ENCODE data around the gene SLC6A3.
"Not testable (repeated sequence)": the region's sequence is repeated elsewhere in the genome, so short reads cannot be mapped to it uniquely, and the experiment has no call there.

Gene SLC6A3

GRCh38 chr5:1477341-1477740 is 32.1 kb upstream of the SLC6A3 start:
- DNase-seq = no peak

DNA sequence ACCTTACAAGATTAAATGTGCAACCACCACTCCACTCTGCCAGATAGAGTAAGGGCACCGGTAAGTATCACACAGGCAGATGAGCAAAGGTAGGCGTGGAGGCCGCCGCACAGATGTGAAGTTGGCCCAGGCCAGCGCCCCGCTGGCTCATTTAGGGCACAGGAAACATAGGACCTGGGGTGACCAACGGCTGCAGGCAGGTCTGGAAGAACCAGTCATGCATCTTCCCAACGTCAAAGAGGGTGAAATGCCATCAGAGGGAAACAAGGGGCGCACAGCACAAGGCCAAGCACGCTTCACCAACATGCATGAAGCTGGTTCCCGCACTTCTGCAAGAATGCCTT is 31.7 kb upstream of the SLC6A3 start:
- DNase-seq = no peak

- no peak for DNase-seq
Measured at GRCh38 chr5:1476181-1476966, 31.1 kb upstream of the SLC6A3 start.

DNA sequence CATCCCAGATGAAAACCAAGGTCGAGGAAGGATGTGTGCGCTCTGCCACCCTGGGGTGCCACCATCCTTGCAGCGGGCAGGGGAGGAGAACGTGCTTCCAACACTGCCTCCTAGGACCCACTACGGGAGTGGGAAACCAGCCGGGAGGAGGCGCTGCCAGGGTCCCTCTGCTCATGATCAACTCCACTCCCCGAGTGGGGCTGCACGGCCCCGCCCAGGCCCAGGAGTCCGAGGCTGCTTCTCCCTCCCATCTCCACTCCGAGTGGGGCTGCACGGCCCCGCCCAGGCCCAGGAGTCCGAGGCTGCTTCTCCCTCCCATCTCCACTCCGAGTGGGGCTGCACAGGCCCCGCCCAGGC is 30.3 kb upstream of the SLC6A3 start:
- DNase-seq = not testable (repeated sequence)

DNA sequence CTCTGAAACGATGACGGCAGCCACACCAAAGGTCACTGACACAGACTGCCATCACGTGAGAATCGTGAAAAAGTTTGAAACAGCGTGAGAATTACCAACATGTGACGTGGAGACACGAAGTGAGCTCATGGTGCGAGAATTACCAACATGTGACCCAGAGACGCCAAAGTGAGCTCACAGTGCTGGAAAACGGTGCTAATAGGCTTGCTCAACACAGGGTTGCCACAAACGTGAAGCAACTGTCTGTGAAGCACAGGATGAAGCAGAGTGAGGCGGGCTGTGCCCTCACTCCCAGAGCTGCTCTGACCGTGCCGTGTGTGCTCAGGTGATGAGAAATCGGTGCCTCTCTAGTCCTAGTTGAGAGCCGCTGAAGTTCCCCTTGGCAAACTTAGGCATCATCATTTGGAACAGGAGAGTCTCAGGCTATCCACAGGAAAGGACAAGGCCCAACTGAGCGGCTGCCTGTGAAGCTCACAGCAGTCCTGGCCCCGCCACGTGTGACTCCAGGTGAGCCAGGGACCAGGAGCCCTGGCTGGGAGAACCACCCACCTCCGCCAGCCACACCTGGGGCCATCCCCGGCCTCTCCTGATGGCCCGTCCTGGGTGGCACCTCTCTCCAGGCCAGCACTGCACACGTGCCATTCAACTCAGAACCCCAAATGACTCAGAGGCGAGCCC is 29.8 kb upstream of the SLC6A3 start:
- DNase-seq = no peak

DNA sequence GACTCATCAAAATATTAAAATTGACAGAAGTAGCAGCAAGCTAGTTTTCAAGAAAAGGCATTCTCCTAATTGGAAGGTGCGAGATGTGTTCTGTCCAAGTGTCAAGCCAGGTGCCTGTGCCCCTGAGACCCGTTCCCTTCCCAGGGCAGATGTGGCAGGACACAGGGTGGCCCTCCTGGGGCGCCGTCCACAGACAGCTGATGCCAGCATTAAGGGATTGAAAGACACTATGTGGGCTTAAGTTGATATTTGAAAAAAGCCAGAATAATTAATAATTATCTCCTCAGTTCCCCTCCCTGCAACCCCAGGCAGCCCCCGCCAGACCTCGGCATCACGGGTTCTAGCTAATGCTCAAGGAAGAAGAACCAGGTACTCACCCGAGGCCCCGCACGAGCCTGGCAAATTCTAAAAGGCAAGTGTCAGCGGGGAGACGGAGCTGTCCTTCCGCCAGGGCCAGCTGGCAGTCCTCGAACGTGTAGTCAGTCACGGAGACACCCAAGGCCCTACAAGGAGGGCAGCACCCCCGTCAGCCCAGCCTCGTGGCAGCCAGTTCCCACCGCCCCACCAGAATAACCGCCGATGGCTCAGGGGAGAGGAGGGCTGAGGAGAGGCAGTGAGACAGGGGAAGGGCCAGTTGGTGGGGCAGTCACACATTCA is 29.1 kb upstream of the SLC6A3 start:
- DNase-seq = no peak

GRCh38 chr5:1473746-1474145 is 28.5 kb upstream of the SLC6A3 start:
- DNase-seq = no peak

DNA sequence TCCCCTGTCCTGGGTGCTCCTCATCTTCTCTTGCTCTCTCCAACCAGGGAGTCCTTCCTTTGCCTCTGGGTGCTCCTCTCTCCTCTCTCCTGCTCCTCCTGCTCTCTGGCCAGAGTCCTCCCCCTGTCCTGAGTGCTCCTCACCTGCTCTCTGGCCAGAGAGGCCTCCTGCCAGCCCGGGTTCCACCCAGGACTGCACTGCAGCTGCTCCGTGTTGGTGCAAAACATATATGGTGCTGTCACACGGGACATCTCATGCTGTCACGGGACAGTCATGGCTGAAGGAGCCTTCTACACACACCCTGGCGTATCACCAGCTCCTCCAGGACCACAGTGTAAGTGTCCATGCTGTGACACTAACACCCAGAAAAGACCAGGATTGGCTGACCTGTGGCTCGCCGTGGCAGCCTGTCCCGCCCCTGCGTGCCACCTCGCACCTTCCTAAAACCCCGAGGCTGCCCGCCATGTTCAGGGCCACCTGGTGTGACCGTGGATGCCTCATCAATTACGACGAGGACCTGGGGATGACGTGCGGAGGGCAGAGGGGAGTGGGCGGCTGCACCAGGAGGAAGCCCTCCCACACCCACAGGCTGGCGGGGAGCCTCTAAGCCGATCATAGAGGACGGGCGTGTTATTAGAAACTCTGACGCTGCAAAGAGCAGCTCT is 27.9 kb upstream of the SLC6A3 start:
- no peak for DNase-seq

- DNase-seq = no peak
Measured at GRCh38 chr5:1471997-1472963, 27.0 kb upstream of the SLC6A3 start.

- no peak for DNase-seq
Measured at GRCh38 chr5:1471240-1471853, 26.1 kb upstream of the SLC6A3 start.

DNA sequence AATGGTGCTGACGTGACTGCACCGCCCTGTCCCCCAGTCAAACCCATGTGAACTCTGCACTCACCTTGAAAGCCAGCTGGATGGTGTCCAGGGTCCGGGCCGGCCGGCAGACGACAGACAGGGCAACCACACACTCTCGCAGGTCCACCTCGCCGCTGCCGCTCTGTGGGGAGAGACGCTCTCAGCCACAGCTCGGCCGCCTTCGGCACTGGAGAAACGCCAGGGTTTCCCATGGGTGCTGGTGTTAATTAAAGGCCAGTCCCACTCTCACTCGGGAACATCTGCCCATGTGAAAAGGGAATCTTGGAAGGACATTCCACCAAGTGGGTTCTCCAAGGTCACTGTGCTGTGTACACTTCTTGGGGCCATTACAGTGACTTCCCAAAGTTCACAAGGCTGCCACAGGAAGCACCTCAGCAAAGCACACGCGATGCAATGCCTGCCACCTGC is 25.5 kb upstream of the SLC6A3 start:
- no peak for DNase-seq

DNA sequence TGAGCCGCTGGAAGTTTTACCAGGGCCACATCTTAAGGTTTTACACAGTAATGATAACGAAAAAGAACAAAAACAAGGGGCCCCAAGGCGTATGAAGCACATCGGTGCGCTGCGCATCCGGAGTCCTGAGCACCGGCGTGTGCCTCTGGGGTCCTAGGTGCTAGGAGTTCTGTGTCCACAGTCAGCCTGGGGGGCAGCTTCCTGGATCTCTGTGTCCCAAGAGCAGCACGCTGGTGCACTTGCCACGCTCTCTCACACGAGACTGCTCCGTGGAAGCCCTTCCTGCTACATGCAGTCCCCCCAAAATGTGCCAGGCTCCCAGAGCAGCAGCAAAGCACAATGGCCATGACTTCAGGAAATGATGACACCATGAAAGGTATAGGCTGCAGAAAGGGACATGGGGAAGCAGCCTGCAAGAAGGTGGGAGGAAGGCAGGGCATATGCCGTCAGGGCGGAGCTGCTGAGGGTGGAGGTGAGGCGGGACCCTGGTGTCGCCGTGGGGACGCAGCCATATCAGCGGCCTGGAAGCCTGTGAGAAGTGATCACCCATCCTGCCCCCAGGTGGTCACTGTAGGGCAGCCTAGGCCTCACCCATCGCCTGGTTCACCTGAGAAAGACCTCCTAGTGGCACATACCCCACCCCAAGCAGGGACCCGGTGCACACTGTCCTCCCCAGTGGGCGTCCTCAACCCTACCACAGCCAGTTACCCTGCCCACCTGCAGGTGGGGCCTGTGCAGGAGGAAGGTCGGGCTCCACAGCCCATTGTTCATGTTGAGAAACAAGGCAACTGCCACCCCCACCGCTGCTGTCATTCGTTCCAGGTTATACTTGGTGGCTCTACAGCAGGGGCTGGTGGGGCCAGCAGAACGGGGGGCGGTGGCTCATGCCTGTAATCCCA is 23.6 kb upstream of the SLC6A3 start:
- no peak for DNase-seq

DNA sequence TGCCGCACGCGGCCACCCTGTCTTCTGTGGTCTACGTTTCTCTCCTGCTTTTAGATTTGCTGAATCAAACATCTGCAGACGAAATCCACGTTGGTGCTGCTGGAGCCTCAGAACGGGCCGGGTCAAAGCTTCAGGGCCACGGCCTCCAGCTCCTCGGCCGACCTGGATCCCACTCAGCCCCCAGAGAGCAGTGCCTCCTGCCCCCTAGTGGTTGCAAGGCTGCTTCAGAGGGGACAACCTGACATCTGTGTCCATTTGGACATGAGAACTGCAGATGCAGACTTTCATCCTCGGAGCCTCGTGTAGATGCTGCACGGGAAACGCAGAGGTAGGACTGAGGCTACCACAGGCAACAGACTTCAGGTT is 23.0 kb upstream of the SLC6A3 start:
- no peak for DNase-seq

DNA sequence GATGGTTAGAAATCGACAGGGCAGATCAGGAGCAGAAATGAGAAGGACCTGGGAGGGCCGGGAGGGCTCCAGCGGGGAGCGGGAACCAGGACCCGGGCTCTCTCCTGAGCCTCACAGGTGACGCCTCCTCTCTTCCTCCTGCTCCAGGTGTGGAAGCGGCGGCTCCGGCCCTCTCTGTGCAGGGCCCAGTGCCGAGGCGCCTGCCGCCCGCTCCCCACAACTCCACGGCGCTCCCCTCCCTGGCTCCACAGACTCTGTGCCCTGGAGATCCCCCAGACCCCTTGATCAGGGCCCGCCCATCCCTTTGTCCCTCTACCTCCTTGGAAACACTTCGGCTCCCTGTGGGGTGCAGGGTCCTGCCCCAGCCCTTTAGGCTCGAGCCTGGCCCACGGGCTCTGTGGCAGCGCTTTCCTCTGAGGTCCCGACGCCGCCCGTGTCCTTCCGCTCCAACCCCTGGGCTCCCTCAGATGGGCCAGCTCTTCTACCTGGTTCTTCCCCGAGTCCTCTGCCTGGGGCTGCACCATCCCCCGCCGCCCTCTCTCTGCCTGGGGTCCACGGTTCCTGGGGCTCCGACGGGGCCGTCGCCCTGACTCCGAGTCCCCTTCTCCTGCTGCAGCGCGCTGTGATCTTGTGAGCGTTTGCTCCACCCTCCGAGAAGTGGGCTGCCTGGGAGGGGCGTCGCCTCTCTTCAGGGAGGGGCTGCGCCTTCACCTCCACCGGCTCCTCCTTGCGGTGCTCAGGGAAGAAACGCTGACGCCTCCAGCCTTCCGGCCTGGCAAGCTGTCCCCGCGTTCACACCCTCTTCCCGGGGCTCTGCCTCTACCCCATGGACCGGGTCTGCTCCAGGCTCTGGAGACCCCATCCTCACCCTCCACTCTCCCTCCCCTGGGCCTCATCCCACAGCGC is 22.4 kb upstream of the SLC6A3 start:
- no peak for DNase-seq

- DNase-seq = no peak
Measured at GRCh38 chr5:1466631-1467265, 21.5 kb upstream of the SLC6A3 start.

GRCh38 chr5:1465966-1466471 is 20.8 kb upstream of the SLC6A3 start:
- DNase-seq = no peak

DNA sequence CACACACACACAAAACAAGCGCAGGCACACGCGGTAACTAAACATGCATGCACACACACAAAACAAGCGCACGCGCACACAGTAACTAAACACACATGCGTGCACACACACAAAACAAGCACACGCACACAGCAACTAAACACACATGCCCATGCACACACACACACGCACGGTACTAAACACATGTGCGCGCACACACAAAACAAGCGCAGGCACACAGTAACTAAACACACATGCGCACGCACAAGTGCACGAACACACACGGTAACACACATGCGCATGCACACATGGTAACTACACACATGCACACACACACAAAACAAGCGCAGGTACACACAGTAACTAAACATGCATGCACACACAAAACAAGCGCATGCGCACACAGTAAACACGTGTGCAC is 19.9 kb upstream of the SLC6A3 start:
- no peak for DNase-seq

- DNase-seq = no peak
Measured at GRCh38 chr5:1464511-1464910, 19.3 kb upstream of the SLC6A3 start.

DNA sequence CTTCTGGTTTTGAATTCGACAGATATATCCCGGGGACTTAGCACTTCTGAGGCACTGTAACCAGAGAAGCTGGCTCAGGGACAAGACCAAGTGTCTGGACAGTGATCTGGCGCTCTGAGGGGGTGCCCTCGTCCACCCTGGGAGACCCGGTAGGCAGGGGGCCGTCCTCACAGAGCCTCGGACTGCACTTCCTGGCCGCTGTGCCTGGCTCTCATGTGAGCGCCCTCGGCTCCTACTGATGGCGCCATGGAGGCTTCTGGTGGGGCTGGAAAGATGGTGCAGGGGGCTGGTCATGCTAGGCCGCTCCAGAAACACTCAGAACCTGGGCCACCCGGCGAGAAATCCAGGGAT is 18.8 kb upstream of the SLC6A3 start:
- DNase-seq = no peak

Data from activated naive CD4-positive, alpha-beta T cell (primary cell).